Activated CD4-positive, alpha-beta T cell treated with anti-CD3 and anti-CD28 coated beads, Interleukin-2, amount 10 ng/mL, durations not matched to agents 24 days and 14 days (primary cell): ENCODE measurements around the gene ARPP21. TPM values are rescaled to one million over a fixed set of nuclear protein-coding genes. Genes with fewer than 3 reads are reported as not detected.

Experiments used
- DNase-seq: peaks from one replicate; pipeline ENCODE4 v3.0.0; 2022
- H3K27ac Mint-ChIP-seq: one replicate; pipeline ENCODE4 v1.8.0; 2022; ENCODE audit warnings: mild to moderate bottlenecking, mixed read lengths
- H3K27me3 Mint-ChIP-seq: one replicate; pipeline ENCODE4 v1.8.0; 2022; ENCODE audit warnings: mixed read lengths
- H3K36me3 Mint-ChIP-seq: one replicate; pipeline ENCODE4 v1.8.0; 2022; ENCODE audit warnings: low read depth, mild to moderate bottlenecking, mixed read lengths
- H3K4me1 Mint-ChIP-seq: one replicate; pipeline ENCODE4 v1.8.0; 2021; ENCODE audit warnings: mixed read lengths
- H3K4me3 Mint-ChIP-seq: one replicate; pipeline ENCODE4 v1.8.0; 2022; ENCODE audit warnings: mild to moderate bottlenecking, moderate library complexity, mixed read lengths
- H3K9me3 Mint-ChIP-seq: one replicate; pipeline ENCODE4 v1.8.0; 2021; ENCODE audit warnings: mixed read lengths
- intact Hi-C: fragments of 100-400 bp; cut with micrococcal nuclease; formaldehyde crosslinking; loops from one replicate; pipeline ENCODE4 v1.15.1; 2023
- total RNA-seq: library from RNA; stranded (reverse); gene quantifications from 2 replicates; pipeline ENCODE4 v1.2.3, GENCODE V29; 2022

The ARPP21 gene
- total RNA-seq, 1 donor from 2014 or later: not detected

GRCh38 chr3:35744419-35744818, 105.1 kb downstream of the ARPP21 start:
- intact Hi-C loops: no loop called here
- no peak for DNase-seq
- Mint-ChIP-seq H3K4me3 (no peak overlapping the region), H3K4me1 (no peaks in the 10 kb centered on the region), H3K9me3 (no peaks in the 10 kb centered on the region), H3K27me3 (no peaks in the 10 kb centered on the region), H3K27ac (no peak overlapping the region), H3K36me3 (no peaks in the 10 kb centered on the region)

GRCh38 chr3:35745351-35745750, 106.0 kb downstream of the ARPP21 start:
- Mint-ChIP-seq H3K4me3 (no peak overlapping the region), H3K4me1 (no peaks in the 10 kb centered on the region), H3K9me3 (no peaks in the 10 kb centered on the region), H3K27ac (no peak overlapping the region), H3K27me3 (no peaks in the 10 kb centered on the region), H3K36me3 (no peaks in the 10 kb centered on the region)
- intact Hi-C loops: no loop called here
- no peak for DNase-seq

- Mint-ChIP-seq H3K9me3 (no peaks in the 10 kb centered on the region), H3K36me3 (no peaks in the 10 kb centered on the region), H3K27ac (no peak overlapping the region), H3K4me3 (no peak overlapping the region), H3K27me3 (no peaks in the 10 kb centered on the region), H3K4me1 (no peaks in the 10 kb centered on the region)
- intact Hi-C loops: no loop called here
- DNase-seq: no peak
Measured at GRCh38 chr3:35745802-35746484, 106.6 kb downstream of the ARPP21 start.

GRCh38 chr3:35746492-35746891, 107.2 kb downstream of the ARPP21 start:
- Mint-ChIP-seq H3K4me3 (no peak overlapping the region), H3K27me3 (no peaks in the 10 kb centered on the region), H3K27ac (no peak overlapping the region), H3K36me3 (no peaks in the 10 kb centered on the region), H3K4me1 (no peaks in the 10 kb centered on the region), H3K9me3 (no peaks in the 10 kb centered on the region)
- DNase-seq: no peak
- intact Hi-C loops: no loop called here

- Mint-ChIP-seq H3K27ac (no peak overlapping the region), H3K9me3 (no peaks in the 10 kb centered on the region), H3K36me3 (no peaks in the 10 kb centered on the region), H3K4me1 (no peaks in the 10 kb centered on the region), H3K4me3 (no peak overlapping the region), H3K27me3 (no peaks in the 10 kb centered on the region)
- no peak for DNase-seq
- intact Hi-C loops: no loop called here
Measured at GRCh38 chr3:35748144-35748543, 108.8 kb downstream of the ARPP21 start.

GRCh38 chr3:35751207-35751606, 111.9 kb downstream of the ARPP21 start:
- Mint-ChIP-seq H3K9me3 (no peaks in the 10 kb centered on the region), H3K27ac (no peak overlapping the region), H3K4me3 (no peak overlapping the region), H3K36me3 (no peaks in the 10 kb centered on the region), H3K27me3 (no peaks in the 10 kb centered on the region), H3K4me1 (no peaks in the 10 kb centered on the region)
- intact Hi-C loops: no loop called here
- no peak for DNase-seq

GRCh38 chr3:35757991-35758757, 118.8 kb downstream of the ARPP21 start:
- intact Hi-C loops: no loop called here
- Mint-ChIP-seq H3K27ac (no peak overlapping the region), H3K27me3 (no peaks in the 10 kb centered on the region), H3K4me3 (no peak overlapping the region), H3K9me3 (no peaks in the 10 kb centered on the region), H3K4me1 (no peaks in the 10 kb centered on the region), H3K36me3 (no peaks in the 10 kb centered on the region)
- DNase-seq: no peak

- DNase-seq: no peak
- H3K4me3 Mint-ChIP-seq: no peak overlapping the region
- no peak overlapping the region for H3K27ac Mint-ChIP-seq
- intact Hi-C loops: no loop called here
- H3K9me3 Mint-ChIP-seq: no peaks in the 10 kb centered on the region
- H3K4me1 Mint-ChIP-seq: no peaks in the 10 kb centered on the region
- no peaks in the 10 kb centered on the region for H3K36me3 Mint-ChIP-seq
- H3K27me3 Mint-ChIP-seq: no peaks in the 10 kb centered on the region
Measured at GRCh38 chr3:35760146-35760545, 120.8 kb downstream of the ARPP21 start.

GRCh38 chr3:35761311-35761710, 122.0 kb downstream of the ARPP21 start:
- Mint-ChIP-seq H3K36me3 (no peaks in the 10 kb centered on the region), H3K27ac (no peak overlapping the region), H3K4me1 (no peaks in the 10 kb centered on the region), H3K27me3 (no peaks in the 10 kb centered on the region), H3K4me3 (no peak overlapping the region), H3K9me3 (no peaks in the 10 kb centered on the region)
- DNase-seq: no peak
- intact Hi-C loops: no loop called here

- intact Hi-C loops: no loop called here
- no peaks in the 10 kb centered on the region for H3K9me3 Mint-ChIP-seq
- no peaks in the 10 kb centered on the region for H3K4me1 Mint-ChIP-seq
- no peak overlapping the region for H3K4me3 Mint-ChIP-seq
- no peak overlapping the region for H3K27ac Mint-ChIP-seq
- H3K36me3 Mint-ChIP-seq: no peaks in the 10 kb centered on the region
- no peaks in the 10 kb centered on the region for H3K27me3 Mint-ChIP-seq
- no peak for DNase-seq
Measured at GRCh38 chr3:35772381-35773015, 133.2 kb downstream of the ARPP21 start.

GRCh38 chr3:35773417-35773816, 134.1 kb downstream of the ARPP21 start:
- H3K36me3 Mint-ChIP-seq: no peaks in the 10 kb centered on the region
- H3K9me3 Mint-ChIP-seq: no peaks in the 10 kb centered on the region
- H3K27ac Mint-ChIP-seq: no peak overlapping the region
- no peaks in the 10 kb centered on the region for H3K4me1 Mint-ChIP-seq
- H3K4me3 Mint-ChIP-seq: no peak overlapping the region
- H3K27me3 Mint-ChIP-seq: no peaks in the 10 kb centered on the region
- intact Hi-C loops: no loop called here
- no peak for DNase-seq

GRCh38 chr3:35776346-35776745, 137.0 kb downstream of the ARPP21 start:
- DNase-seq: no peak
- no peaks in the 10 kb centered on the region for H3K27me3 Mint-ChIP-seq
- H3K9me3 Mint-ChIP-seq: no peaks in the 10 kb centered on the region
- H3K4me3 Mint-ChIP-seq: no peak overlapping the region
- H3K4me1 Mint-ChIP-seq: no peaks in the 10 kb centered on the region
- intact Hi-C loops: no loop called here
- H3K27ac Mint-ChIP-seq: no peak overlapping the region
- H3K36me3 Mint-ChIP-seq: no peaks in the 10 kb centered on the region

- Mint-ChIP-seq H3K27ac (no peak overlapping the region), H3K27me3 (no peaks in the 10 kb centered on the region), H3K4me1 (no peaks in the 10 kb centered on the region), H3K36me3 (no peaks in the 10 kb centered on the region), H3K9me3 (no peaks in the 10 kb centered on the region), H3K4me3 (no peak overlapping the region)
- intact Hi-C loops: no loop called here
- DNase-seq: no peak
Measured at GRCh38 chr3:35777065-35777464, 137.7 kb downstream of the ARPP21 start.
